ENCODE measurements around the gene ALX4.

ALX4 gene

DNA sequence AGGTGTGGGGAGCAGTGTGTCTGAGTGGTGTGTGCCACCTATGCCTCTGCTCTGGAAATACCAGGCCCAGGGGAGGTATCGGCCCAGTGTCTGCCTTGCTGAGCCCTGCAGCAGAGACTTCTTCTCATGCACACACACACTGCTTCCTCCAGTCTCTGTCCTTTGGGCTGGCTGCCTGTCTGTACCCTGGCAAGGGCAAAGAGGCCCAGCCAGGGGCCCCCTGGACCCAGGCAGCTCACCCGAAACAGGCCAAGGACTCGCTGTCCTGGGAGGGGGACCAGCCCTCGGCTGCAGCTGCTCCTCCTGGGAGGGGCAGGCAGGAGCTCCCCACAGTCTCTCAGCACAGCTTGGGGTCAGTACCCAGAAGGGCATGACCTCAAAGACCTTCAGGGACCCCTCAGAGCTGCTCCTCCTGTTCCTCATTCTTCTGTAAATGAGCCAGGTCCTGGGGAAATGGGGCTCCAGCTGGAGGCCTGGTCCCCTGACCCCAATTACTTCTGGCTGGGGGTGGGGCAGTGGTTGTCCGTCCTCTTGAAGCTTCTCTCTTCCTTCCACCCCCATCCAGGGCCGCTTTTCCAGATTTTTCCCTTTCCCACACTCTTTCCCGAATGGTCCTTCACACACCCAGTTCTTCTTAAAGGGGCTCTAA, 24.5 kb upstream of the ALX4 start:
- DNase-seq = no peak

- DNase-seq = no peak
These were observed 23.6 kb upstream of the ALX4 start for GRCh38 chr11:44333271-44334218.

GRCh38 chr11:44332665-44333064, 22.7 kb upstream of the ALX4 start:
- no peak for DNase-seq

DNA sequence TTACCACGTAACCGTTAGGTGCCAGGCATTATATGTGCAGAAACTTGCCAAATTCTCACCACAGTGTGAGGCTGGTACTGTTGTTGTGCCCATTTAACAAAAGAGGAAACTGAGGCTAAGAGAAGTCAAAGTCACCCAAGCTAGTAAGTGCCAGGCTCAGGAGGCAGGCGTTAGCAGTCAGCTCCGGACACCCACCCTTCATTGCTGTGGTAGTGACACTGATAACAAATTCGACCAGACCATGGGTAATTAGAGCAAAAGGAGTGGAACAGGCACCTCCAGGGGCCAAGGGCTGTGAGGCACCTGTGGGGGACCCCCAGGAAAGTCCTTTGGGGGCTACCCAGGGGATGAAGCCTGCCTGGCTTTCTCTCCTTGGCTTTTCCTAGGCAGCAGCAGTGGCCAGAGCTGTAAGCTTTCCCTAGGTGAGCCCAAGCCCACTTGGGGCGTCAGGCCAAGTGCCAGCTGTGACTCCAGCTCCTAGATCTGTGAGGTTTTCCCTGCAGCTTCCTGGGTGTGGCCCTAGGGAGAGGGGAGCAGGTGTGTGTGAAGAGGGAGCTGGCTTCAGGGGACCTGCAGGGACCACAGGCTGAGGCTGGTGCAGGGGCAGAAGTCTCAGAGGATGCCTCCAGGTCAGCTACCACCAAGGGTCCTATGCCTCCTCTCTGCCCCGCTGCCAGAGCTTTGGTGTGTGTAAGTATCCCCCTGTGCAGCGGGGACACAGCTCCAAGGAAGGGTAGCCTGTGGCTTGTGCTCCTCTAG, 19.7 kb upstream of the ALX4 start:
- DNase-seq = no peak

- DNase-seq = no peak
These were observed 18.3 kb upstream of the ALX4 start for GRCh38 chr11:44328138-44328660.

- DNase-seq = no peak
These were observed 17.8 kb upstream of the ALX4 start for GRCh38 chr11:44327730-44328129.

DNA sequence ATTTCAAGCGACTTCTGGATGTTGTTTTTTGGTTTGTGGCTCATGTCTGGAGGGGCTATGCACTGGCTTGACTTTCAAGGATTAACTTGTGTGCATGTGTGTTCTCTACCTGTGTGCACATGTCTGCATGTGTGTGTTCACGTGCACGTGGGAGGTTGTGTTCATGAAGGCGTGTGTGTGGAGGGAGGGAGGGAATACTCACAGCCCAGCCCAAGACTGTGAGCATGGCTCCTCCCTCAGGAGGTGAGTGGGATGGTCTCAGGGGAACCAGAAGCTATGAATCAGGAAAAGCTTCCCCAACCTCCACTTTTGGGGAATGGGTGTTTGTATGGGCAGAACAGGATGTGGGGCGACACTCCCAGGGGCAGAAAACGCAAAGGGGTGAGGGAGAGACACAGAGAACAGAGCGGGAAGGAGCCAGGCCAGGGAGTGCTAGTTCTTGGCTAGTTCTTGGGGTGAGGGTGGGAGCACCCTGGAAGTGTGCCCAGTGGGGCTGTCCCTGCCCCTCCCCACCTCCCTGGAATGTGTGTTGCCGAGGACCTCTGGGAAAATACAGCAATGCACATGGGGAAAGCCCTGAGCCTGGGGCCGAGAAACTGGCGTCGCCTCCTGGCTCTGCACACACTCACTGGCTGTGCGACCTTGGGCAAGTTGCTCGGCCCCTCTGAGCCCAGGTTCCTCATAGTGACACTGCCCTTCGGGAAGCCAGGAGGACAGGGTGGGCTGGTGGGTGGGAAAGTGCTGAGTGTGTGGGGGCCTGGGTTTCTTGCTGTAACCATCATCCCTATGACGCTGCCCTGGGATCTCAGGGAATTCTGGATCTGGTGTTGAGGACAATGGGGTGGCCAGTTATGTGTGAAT, 16.9 kb upstream of the ALX4 start:
- DNase-seq = no peak

DNA sequence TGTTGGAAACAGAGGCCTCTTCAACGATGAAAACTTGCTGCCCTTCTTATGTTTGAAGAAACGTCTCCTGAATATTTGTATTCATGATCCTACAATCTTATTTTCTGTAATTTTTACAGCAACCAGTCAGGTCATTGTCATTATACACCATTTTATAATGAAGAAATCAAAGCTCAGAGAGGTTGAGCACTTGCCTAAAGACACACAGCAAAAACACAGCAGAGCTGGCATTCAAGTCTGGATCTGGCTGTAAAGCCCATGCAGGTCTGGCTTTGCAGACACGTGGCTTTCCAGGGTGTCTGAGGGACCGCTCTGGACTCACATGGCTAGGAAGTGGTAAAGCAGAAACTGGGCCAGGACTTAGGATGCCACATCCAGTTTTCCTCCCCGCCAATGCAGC, 15.8 kb upstream of the ALX4 start:
- DNase-seq = no peak

DNA sequence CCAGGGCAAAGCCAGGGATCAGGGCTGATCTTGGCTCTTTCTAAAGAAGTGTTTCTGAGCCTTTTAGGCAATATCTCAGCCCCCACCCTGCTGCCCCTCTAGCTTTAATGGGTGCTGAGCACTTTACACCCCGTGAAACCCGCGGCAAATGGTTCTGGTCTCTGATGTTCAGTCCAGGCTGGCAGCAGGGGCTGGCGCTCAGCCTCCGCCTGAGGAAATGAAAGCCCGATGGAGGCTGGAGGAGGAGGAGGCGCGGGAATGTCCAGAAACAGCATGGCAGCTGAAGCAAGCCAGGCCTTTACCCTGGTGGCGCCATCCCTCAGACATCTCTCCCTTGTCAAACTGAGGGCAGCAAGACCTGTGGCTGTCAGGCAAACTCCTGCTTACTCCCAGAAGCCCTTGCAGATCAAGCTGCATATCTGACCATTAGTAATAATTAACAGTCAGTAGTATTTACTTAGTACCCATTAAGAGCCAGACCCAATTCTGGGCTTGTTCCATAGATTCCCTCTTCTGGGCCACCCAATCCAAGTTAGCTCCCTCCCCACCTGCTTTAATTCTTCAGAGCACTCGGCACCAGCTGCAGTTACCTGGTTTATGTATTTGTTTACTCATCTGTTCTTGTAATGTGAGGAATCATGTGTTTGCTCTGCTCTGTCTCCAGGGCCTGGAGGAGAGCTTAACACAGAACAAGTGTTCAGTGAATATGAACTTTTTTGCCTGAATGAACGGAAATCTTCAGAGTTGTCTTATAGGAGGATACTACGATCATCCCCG, 15.0 kb upstream of the ALX4 start:
- DNase-seq = no peak

DNA sequence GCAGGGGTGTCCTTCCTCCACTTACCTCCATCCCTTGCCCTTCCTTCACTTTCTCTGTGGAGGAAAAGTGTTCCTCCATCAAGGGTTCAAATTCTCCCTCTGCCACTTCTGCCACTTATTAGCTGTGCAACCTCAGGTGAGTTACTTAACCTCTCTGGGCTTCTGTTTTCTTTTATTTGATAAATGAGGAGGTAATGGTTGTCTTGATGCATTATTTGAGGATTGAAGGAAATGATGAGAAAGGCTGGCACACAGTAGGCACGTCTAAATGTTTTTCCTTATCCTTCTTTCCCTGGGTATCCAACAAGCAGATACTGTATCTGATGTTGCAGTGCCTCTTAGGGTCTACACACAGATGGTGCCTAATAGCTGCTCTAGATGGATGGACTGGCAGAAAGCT, 14.3 kb upstream of the ALX4 start:
- DNase-seq = no peak

GRCh38 chr11:44322243-44322642, 12.3 kb upstream of the ALX4 start:
- no peak for DNase-seq

DNA sequence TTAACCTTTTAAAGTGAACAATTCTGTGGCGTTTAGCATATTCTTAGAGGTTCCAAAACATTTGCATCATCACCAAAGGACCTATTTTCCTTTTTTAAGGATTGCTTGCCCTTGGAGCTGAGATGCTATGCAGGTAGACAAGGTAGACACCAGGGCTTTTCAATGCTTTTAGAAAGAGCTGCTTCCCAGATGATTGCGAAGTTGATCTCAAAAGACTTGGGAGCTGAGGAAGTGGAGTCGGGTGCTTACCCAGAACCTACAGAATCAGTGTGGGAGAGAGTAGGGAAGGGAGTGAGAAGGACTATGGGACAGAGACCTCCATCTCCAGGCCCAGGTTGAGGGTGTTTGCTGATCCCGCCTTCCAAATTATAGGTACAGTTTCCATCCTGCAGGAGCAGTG, 11.1 kb upstream of the ALX4 start:
- no peak for DNase-seq

DNA sequence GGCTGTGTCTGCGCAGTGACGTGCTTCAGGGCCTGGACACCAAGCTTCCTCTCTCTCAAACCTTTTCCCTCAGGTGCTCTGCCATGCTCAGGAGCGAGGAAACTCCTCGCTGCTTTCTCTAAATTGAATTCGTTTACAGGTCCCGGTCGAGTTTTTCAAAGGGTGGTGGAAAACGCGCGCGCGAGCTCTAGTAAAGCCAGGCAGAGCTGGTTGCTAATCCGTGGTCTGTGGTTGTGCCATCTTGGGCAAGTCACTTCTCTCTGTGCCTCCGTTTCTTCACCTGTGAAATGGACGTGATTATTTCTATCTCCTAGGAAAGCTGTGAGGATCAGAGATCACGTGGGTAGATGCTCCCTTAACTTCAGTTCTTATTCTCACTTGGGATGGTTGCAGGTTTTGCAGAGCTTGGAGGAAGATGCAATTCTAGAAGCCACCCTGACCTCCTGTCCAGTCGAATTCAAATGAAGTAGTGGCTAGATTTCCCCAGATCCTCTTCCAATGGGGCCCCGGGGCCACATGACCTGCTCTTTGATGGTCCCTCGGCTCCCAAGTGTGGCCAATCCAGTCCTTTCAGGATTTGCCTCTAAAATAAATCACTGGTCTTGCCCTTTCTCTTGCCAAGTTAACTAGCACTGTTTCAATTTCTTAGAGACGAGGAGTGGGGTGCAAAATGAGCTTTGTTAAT, 10.5 kb upstream of the ALX4 start:
- no peak for DNase-seq

GRCh38 chr11:44319552-44320288, 9.8 kb upstream of the ALX4 start:
- no peak for DNase-seq

GRCh38 chr11:44319170-44319551, 9.2 kb upstream of the ALX4 start:
- DNase-seq = no peak

DNA sequence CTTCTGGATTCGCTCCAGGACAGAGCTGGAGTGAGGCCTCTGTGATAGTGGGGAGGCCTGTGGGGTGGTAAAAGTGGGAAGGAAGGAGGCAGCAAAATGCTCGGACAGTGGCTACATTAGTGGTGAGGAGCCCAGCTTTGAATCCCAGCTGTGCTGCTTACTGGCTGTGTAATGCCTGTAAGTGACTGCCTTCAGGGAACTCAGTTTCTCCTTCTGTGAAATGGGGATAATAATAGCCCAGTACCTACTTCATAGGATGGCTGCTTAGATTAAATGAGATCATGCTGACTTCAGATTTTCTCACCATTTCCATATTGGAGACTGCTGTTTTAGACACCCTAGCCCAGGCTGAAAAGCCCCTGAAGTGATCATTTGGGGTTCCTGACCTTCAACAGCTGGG, 8.4 kb upstream of the ALX4 start:
- DNase-seq = no peak

- DNase-seq = no peak
These were observed 6.8 kb upstream of the ALX4 start for GRCh38 chr11:44316659-44317240.

GRCh38 chr11:44315947-44316658, 6.2 kb upstream of the ALX4 start:
- no peak for DNase-seq

DNA sequence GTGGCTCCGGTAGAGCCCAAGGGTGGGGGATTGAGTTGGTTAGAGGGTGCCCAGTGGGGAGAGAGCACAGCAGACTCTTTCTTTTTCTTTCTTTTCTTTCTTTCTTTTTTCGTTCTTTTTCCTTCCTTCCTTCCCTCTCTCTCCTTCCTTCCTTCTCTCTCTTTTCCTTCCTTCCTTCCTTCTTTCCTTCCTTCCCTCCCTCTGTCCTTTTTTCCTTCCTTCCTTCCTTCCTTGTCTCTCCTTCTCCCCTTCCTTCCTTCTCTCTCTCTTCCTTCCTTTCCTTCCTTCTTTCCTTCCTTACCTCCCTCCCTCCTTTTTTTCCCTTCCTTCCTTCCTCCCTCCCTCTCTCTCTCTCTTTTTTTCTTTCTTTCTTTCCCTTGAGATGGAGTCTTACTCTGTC, 4.8 kb upstream of the ALX4 start:
- DNase-seq = no peak
